CD4-positive, alpha-beta T cell treated with Interferon gamma for 1 hour (primary cell): ENCODE data around the gene ARL8A.
A peak's percentile ranks its signal among the peaks of the same experiment; 100 is the strongest.
"Not testable (repeated sequence)": the region's sequence is repeated elsewhere in the genome, so short reads cannot be mapped to it uniquely, and the experiment has no call there.

ENCODE experiments used
- DNase-seq: peaks from one replicate; pipeline ENCODE4 v3.0.0-alpha.2; 2020

Gene ARL8A

GRCh38 chr1:202172015-202172355 is 27.4 kb upstream of the ARL8A start:
- DNase-seq = no peak

- no peak for DNase-seq
Measured at GRCh38 chr1:202171292-202172014, 26.9 kb upstream of the ARL8A start.

DNA sequence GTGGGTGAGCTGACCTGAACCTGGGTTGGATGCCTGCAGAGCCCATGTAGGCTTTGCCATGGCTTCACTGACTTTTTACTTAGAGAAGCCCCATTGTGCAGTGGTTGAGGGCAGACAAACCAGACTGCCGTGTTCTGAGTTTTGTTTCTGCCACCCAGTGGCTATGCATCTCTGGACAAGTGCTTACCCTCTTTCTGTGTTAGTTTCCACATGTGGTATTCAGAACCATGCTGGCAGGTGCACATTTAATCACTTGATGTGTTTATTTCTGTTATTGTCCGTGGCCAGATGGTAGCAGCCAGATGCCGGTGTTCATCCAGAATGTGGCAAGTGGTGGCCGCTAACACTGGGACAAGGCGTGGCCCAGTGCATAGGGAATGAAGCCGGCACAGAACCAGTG is 26.2 kb upstream of the ARL8A start:
- DNase-seq = no peak

DNA sequence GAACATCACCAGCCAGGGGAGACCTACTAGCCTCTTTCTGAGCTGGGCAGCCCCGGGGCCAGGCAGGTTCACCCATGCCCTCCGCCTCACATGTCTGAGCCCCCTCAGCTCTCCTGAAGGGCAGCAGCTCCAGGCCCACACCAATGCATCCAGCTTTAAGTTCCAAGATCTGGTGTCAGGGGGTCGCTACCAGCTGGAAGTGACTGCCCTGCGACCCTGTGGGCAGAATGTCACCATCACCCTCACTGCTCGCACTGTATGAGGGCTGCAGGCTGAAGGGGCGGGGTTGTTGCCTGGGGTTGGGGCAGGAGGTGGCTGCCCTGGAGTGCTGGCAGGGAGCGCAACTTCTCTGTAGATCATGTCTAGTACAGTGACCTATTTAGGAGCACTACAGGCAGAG is 24.3 kb upstream of the ARL8A start:
- no peak for DNase-seq

- no peak for DNase-seq
Measured at GRCh38 chr1:202167708-202168415, 23.3 kb upstream of the ARL8A start.

- DNase-seq = not testable (repeated sequence)
Measured at GRCh38 chr1:202167054-202167453, 22.5 kb upstream of the ARL8A start.

GRCh38 chr1:202165942-202166843 is 21.7 kb upstream of the ARL8A start:
- no peak for DNase-seq

DNA sequence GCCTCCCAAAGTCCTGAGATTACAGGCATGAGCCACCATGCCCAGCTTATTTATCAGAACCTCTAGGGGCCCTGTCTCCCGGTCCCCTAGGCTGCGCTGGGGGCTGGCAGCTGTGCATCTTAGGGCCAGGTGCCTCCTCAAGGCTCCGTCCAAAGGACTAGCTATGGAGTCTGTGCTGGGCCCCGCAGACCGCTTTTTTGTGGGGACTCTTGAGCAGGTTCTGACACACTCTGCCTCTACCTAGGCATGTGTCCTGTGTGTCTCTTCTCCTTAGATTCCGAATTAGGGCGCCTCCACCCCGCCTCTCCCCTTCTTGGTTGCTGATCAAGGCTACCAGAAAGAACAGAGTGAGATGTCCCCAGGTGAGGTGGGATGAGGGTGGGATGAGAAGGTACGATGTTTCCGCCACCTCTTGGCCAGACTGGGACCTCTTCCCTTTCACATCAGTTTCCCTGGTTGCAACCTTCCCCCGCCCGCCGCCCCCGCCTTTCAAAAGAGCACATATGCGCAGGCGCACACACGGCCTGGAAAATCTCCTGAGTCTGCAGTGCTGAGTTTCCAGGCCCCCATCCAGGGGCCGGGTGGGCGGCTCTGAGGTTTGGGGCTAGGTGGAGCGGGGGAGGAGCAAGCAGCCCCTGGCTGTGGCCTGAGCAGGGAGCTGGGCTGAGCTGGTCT is 20.9 kb upstream of the ARL8A start:
- no peak for DNase-seq

DNA sequence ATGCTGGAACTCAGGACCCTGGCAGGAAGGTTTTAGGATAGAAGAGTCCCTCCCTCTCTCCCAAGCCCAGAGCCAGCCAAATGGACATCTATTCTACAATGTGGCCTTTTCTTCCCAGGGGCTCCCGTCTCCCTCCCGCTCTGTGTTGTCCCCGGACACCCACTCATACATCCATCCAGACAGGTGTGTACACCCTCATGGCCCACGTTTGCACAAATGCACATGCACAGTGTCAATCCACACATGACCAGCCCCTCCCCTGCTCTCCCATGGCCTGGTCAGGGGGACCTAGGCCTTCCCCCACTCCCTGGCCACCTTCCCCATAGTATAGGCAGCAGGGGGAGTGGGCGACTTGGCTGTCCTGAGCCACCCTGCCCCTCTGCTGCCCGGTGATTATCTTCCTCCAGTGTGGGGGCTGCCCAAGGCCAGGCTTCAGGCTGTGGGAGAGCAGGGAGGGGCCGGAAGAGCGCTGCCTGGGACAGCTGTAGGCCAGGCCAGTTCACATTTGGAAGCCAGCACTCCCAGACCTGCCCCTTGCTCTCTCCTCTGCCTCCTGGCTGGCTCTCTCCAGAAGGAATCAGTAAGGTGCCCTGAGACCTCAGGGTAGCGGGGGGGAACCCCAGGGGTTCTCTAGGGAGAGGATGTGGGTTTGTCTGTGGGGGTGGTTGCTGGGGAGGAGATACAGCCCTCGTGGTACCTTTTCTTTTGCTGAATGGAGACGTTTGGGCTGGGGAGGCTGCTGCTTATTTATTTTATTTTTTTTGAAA is 19.9 kb upstream of the ARL8A start:
- peak; percentile 79 for DNase-seq

DNA sequence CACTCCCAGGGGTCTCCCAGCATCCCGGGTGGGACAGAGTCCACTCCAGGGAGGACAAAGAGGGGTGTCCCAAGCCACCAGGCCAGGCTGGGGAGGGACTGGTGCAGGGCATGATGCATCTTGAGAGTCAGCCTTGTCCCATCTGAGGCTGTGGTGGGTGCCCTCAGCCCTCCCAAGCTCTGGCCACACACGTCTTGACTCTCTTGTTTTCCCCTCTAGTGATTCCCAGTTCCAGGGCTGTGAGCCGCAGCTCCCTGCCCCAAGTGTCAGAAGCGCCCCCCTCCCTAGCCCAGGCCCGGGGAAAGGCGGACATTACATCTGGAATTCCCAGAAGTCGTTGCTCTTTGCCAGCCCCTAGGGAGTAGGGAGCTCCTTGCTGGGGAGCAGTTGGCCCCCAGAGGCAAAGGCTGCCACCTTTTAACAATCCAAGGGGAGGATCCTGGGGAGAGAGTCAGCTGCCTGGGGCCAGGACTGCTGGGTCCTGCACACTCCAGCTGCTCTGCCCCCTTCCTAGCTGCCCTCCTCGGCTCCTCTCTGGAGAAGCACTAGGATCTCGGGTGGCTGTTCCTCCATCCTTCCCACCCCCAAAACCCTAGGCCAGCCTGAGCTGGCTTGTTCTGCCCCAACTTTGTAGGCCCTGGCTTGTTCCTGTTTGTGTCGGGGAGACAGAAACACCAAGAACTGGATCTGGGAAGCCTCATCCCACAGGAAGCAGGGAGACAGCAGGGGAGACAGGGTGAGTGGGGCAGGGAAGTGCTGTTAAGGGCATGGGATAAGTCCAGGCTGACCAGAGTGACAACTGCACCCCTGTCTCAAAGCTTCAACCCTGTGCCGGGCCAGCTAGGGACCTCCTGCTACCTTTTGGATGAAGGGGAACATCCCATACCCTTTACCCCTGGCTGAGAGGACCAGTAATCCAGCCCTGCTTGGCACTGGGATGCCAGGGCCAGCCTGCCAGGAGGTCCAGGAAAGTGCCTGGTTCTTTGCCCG is 19.0 kb upstream of the ARL8A start:
- DNase-seq = no peak

DNA sequence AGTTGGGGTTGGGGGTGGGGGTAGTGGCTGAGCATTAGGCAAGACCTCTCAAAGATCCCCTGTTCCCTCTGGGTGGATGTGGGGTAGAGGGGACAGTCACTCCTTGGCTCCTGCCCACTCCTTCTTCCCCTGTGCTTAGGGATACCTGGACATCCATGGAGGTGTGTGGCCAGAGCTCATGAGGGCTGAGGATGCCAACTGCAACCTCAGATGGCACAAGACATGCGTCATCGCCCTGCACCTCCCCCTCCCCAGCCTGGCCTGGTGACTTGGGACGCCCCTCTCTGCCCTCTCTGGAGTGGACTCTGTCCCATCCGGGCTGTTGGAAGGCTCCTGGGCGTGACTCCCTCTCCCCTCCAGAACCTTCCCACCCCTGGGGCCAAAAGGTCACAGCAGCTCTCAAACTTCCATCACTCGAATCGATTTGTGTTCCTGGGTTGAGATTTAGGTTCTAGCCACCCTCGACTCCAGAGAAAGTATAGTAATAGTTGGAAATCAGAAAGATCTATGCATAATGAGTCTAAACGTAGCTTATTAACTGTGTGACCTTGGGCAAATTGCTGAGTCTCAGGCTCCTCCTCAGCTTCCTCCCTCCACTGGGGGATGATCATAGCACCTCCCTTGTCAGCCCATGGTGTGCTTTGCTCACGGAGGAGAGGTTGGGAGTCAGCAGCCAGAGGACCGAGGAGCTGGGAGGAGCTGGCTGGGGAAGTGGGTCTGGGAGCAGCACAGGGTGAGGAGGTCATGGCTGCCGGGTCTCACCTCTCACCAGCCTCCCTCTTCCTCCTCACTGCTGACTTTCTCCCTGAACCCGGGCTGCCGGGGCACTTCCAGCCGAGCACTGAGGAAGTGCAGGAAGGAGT is 18.1 kb upstream of the ARL8A start:
- no peak for DNase-seq

DNA sequence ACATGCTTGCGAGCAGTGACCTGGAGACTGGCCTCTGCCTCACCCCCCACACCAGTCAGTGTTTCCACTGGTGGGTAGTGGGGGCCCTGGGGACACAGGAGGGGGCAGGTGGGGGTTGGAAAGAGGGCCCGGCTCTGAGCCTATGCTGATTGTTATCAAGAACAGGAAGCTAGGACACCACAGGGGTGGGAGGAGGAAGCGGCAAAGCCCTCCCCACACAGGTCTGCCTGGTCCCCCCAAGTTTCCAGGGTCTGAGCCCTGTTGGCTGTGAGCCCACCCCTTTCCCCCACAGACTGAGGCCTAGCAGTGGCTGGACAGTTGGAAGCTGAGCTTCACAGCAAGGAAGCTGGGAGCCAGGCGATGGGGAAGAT is 17.5 kb upstream of the ARL8A start:
- DNase-seq = peak; percentile 39

GRCh38 chr1:202161151-202162046 is 16.9 kb upstream of the ARL8A start:
- DNase-seq = no peak

- DNase-seq = peak; percentile 82
Measured at GRCh38 chr1:202160377-202160940, 15.9 kb upstream of the ARL8A start, which contains the start of gene PTPN7. PTPN7 (minus strand) TSS chr1:202160602; CDS start chr1:202159402, 1,200 bp downstream.

- DNase-seq = peak; percentile 67
Measured at GRCh38 chr1:202159534-202160371, 15.2 kb upstream of the ARL8A start.

DNA sequence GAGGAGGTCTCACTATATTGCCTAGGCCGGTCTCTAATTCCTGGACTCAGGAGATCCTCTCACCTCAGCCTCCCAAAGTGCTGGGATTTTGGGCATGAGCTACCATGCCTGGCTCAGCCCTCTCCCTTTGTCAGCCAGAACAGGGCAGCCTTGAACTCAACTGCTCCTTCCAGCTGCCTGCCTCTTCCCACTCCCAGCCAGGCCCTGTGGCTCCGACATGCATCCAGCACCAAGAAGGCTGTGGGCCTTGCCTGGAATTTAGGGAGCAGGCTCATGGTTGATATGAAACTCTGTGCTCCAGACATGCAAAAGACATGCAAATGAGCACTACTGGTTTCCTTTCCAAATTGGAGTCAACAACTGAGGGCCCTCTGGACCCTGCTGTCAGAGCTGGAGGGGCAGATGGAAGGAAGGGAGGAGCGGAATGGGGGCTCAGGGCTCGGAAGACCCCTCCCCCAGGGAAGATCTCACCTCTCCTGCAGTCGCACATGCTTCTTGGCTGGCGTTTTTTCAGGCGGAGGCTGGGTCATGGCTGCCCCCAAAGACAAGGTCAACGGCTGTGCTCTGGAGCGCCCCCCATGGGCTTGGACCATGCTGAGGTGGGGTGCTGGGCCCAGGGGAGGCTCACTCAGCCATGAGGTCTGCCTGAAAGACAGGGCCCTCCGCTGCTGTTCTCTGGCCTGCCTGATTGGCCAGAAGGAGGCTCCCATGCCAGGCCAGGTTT is 14.4 kb upstream of the ARL8A start:
- DNase-seq = no peak

DNA sequence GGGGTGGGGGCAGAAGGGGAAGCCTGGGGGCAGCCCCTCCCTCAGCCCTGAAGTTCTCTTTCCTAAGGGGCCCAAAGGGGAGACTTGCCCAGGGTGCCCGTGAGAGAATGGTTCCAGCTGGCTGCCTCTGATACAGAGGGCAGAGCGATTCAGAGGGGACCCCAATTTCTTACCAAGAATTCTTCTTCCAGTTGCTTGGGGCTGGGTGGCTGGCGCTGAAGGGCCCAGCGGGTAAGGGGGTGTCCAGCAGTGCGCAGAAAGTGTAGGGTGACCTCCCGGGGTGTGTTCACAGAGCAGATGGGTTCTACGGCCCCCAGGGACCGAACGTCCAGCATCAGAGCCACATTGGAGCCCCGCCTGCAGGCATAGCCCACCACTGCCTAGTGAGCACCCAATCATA is 13.4 kb upstream of the ARL8A start:
- DNase-seq = no peak
